Diencephalon (tissue), 1 donor: ENCODE measurements around the gene CPXM1. TPM values are rescaled to one million over a fixed set of nuclear protein-coding genes. Genes with fewer than 3 reads are reported as not detected.

Source experiments
- total RNA-seq: library from RNA; depleted of rRNA; stranded (reverse); fragments of >200 nt; gene quantifications from one replicate; pipeline ENCODE4 v1.2.3, GENCODE V29; 2014

CPXM1 gene
- total RNA-seq: 12.0 TPM

DNA sequence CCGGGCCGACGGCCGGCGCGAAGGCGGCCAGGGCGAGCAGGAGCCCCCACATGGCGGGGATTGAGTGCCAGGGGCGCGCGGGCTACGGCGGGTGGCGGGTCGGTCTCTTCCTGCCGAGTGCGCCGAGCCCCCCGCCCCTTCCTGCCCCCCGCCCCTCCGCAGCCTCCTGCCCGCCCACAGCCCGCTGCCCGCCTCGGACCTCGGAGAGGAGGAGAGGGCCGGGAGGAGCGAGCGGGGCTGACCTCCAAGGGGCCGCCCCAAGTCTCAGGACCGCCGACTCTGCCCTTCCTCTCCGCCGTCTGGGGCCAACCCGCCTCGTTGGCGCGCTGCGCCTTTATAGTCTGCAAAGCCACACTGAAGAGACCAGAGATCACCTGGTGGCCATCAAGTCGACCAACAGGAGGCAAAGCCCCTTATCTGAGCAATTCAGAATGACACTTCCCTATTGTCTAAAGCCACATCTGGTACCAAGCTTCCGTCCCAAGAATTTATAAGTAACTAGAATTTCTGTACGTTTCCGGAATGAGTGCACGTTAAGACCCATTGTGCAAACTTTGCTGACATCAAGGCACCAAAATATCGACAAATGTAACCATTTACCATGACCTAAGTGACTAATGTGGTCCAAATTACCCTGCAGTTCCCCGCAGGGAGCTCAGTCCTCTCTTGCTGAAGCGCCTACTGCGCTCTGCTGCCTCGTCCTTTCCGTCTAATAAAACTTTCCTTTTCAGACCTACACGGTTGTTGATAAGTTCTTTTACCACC, at the start of gene CPXM1:
Gene CPXM1, minus strand, starts transcription at position 107 of the 765 bp plus-strand sequence. Its CDS starts 55 bp downstream, at position 52.

GRCh38 chr20:2840138-2840966, 39.9 kb upstream of the CPXM1 start, which contains the start of the genes PCED1A and VPS16:
Gene PCED1A, minus strand, starts transcription at chr20:2840655. Its CDS starts 743 bp downstream, at chr20:2839912.
Gene VPS16, plus strand, starts transcription at chr20:2840745. Its CDS starts 30 bp downstream, at chr20:2840775.

GRCh38 chr20:2816030-2816582, 15.7 kb upstream of the CPXM1 start, which contains the start of gene TMEM239:
Gene TMEM239, plus strand, starts transcription at chr20:2816364. Its CDS starts 191 bp downstream, at chr20:2816555.

DNA sequence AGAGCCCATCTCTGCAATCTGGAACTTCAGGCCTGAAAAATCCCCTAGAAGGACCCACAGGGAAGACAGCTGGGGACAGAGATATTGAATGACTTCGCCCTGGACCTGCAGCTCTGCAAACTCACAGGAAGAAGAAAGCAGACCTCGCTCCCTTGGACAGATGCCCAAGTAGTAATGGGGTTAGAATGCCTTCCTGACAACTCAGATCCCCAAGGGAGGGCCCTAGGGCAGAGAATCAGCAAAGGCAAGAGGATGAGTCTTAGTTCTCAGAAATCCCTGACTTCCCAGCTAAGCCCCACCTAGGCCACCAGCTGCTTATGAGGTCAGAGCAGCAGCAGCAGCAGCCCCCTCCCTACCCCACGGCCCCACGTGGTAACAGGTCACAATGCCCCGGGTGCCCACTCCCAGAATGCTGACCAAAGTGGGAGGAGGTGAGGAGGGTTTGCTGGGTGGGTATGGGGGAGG, 14.2 kb upstream of the CPXM1 start, which contains the start of gene C20orf141:
Gene C20orf141, plus strand, starts transcription at position 401 of the 465 bp plus-strand sequence. CDS start 198 bp downstream, outside the sequence.

Other genes with a start within 250 kb of the CPXM1 start
- 127 TPM for gene NOP56, start 148.0 kb downstream of the CPXM1 start, total RNA-seq
- gene IDH3B, start 136.4 kb downstream of the CPXM1 start, total RNA-seq: 69.7 TPM
- gene EBF4, start 107.8 kb downstream of the CPXM1 start, total RNA-seq: 15.7 TPM
- not detected for gene C20orf141, start 14.4 kb upstream of the CPXM1 start, total RNA-seq
- not detected for gene TMEM239, start 15.7 kb upstream of the CPXM1 start, total RNA-seq
- 18.0 TPM for gene PCED1A, start 40.0 kb upstream of the CPXM1 start, total RNA-seq
- 44.5 TPM for gene VPS16, start 40.1 kb upstream of the CPXM1 start, total RNA-seq
- 175 TPM for gene PTPRA, start 72.9 kb upstream of the CPXM1 start, total RNA-seq
- not detected for gene GNRH2, start 243.0 kb upstream of the CPXM1 start, total RNA-seq
- 31.4 TPM for gene MRPS26, start 245.4 kb upstream of the CPXM1 start, total RNA-seq